Common myeloid progenitor, CD34-positive (primary cell): ENCODE data around the gene ARID4B.

Source experiments
- CTCF ChIA-PET: fragments of 350-600 bp; sonication (Branson Sonifier 250); formaldehyde crosslinking; loops from one replicate; lab custom pipeline; 2021; ENCODE audit warnings: antibody characterized with exemption; lab: Charles Lee
- POLR2A ChIA-PET: fragments of 350-600 bp; sonication (Branson Sonifier 250); formaldehyde crosslinking; loops from one replicate; lab custom pipeline; 2021; ENCODE audit warnings: antibody characterized with exemption; lab: Charles Lee
- DNase-seq, 3 donors: peaks; one replicate each; pipeline versions ENCODE4 v3.0.0 to v3.0.0-alpha.2; 2013
- H3K27ac ChIP-seq, 2 experiments: 1 replicate in 1 of 2; 2 replicates in 1 of 2; pipeline ENCODE4 v1.7.0; 2013; ENCODE audit warnings: inconsistent platforms in 2 of 2, low read length in 2 of 2, mild to moderate bottlenecking in 2 of 2, low read depth in 1 of 2, moderate library complexity in 1 of 2; ENCODE audit not compliant: severe bottlenecking in 2 of 2, insufficient read depth in 1 of 2, poor library complexity in 1 of 2
- H3K27me3 ChIP-seq, 5 experiments: replicated peaks in 2 of 5; 1 replicate in 3 of 5; 2 replicates in 2 of 5; pipeline versions ENCODE4 v1.6.1 to v1.7.0; 2013; ENCODE audit warnings: low read length in 4 of 5, mild to moderate bottlenecking in 2 of 5, moderate library complexity in 2 of 5, inconsistent platforms in 1 of 5; ENCODE audit not compliant: insufficient read depth in 5 of 5, control insufficient read depth in 4 of 5
- H3K36me3 ChIP-seq, 4 experiments: 1 replicate in 2 of 4; 2 replicates in 2 of 4; pipeline versions ENCODE4 v1.6.1 to v1.7.0; 2013; ENCODE audit warnings: low read length in 3 of 4, control low read depth in 1 of 4, mild to moderate bottlenecking in 1 of 4; ENCODE audit not compliant: control insufficient read depth in 4 of 4, insufficient read depth in 4 of 4
- H3K4me1 ChIP-seq, 4 experiments: 1 replicate in 3 of 4; 2 replicates in 1 of 4; pipeline versions ENCODE4 v1.6.1 to v1.7.1; 2013; ENCODE audit warnings: low read length in 3 of 4, mild to moderate bottlenecking in 3 of 4, control low read depth in 1 of 4, inconsistent platforms in 1 of 4, moderate library complexity in 1 of 4; ENCODE audit not compliant: control insufficient read depth in 4 of 4, insufficient read depth in 4 of 4; ENCODE audit errors: control extremely low read depth in 1 of 4
- H3K4me3 ChIP-seq, 7 experiments: 1 replicate in 4 of 7; 2 replicates in 3 of 7; pipeline versions ENCODE4 v1.5.1 to v1.7.0; 2013; ENCODE audit warnings: mild to moderate bottlenecking in 7 of 7, low read length in 6 of 7, moderate library complexity in 6 of 7, inconsistent platforms in 2 of 7, low read depth in 2 of 7, control low read depth in 1 of 7; ENCODE audit not compliant: insufficient read depth in 4 of 7, control insufficient read depth in 1 of 7; ENCODE audit errors: extremely low read depth in 1 of 7
- H3K9me3 ChIP-seq, 5 experiments: 1 replicate in 4 of 5; 2 replicates in 1 of 5; pipeline versions ENCODE4 v1.6.1 to v1.7.1; 2013; ENCODE audit warnings: low read length in 4 of 5, mild to moderate bottlenecking in 2 of 5, inconsistent platforms in 1 of 5, low read depth in 1 of 5, moderate library complexity in 1 of 5; ENCODE audit not compliant: control insufficient read depth in 4 of 5, insufficient read depth in 2 of 5; ENCODE audit errors: control extremely low read depth in 1 of 5
- WGBS: methylation state at CpG from one replicate; pipeline ENCODE4 v1.1.5; 2013; ENCODE audit not compliant: insufficient coverage; 5-methylcytosine and 5-hydroxymethylcytosine counted together

The ARID4B gene

DNA sequence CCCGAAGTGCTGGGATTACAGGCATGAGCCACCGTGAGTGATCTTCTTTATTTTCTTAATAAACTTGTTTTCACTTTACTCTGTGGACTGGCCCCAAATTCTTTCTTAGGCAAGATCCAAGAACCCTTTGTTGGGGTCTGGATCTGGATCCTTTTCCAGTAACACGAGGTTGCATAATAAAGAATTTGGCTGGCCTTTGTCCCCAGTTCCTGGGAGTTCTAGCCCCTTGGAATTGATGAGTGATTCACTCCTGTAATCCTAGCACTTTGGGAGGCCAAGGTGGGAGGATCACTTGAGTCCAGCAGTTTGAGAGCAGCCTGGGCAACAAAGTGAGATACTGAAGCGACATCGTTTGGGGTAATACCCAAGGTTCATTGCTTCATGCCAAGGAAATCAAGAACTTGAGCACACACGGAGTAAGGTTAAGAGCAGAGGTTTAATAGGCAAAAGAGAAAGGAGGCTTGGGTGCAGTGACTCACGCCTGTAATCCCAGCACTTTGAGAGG, 197.2 kb downstream of the ARID4B start:
- no peak overlapping the region for H3K27ac ChIP-seq
- no peak overlapping the region for H3K4me3 ChIP-seq
- WGBS, result 90% methylated on average over 6 of the region's 7 CpGs
- no peak for DNase-seq
- peaks cover 9 to 34% (median 25%) of the 10 kb centered on the region in 4 experiments for H3K36me3 ChIP-seq
- H3K9me3 ChIP-seq, result no peaks in the 10 kb centered on the region
- H3K27me3 ChIP-seq, result no peaks in the 10 kb centered on the region
- ChIA-PET POLR2A (no interaction called here), CTCF (no interaction called here)
- peaks cover 11 to 20% (median 19%) of the 10 kb centered on the region in 4 experiments for H3K4me1 ChIP-seq

DNA sequence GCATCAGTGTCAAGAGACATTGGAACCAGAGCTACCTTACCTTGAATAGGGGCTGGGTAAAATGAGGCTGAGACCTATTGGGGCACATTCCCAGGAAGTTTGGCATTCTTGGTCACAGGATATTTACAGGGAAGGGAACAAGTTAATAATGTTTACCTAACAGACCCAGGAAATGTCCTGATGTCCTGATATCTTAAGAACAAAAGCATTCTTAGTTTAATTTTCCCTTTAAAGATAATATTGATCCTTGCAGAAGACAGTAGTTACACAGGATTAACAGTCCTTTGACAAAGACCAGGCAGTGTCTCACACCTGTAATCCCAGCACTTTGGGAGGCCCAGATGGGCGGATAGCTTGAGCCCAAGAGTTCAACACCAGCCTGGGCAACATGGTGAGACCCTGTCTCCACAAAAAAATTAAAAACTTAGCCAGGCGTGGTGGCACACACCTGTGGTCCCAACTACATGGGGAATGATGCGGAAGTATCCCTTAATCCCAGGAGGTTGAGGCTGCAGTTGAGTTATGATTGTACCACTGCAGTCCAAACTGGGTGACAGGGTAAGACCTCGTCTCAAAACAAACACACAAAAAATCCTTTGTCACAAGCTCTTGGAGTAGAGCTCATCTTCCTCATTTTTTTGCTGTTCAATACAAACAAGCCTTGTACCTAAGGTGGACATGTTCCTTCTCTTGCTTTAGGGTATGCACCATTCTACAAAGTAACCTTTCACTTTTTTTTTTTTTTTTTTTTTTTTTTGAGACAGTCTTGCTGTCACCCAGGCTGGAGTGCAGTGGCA, 198.0 kb downstream of the ARID4B start:
- Histone ChIP-seq H3K36me3 (peaks cover 4 to 28% (median 19%) of the 10 kb centered on the region in 4 experiments), H3K27ac (no peak overlapping the region), H3K27me3 (no peaks in the 10 kb centered on the region), H3K9me3 (no peaks in the 10 kb centered on the region), H3K4me1 (peaks cover 11 to 20% (median 19%) of the 10 kb centered on the region in 4 experiments), H3K4me3 (no peak overlapping the region)
- DNase-seq, result no peak
- ChIA-PET CTCF (interaction anchor here (0.9 kb wide), 1 partner anchor 26 kb away, joined by 3 read pairs; no protein-coding TSS in a partner anchor), POLR2A (no interaction called here)
- WGBS, result 100% methylated on average over 4 of the region's 4 CpGs

DNA sequence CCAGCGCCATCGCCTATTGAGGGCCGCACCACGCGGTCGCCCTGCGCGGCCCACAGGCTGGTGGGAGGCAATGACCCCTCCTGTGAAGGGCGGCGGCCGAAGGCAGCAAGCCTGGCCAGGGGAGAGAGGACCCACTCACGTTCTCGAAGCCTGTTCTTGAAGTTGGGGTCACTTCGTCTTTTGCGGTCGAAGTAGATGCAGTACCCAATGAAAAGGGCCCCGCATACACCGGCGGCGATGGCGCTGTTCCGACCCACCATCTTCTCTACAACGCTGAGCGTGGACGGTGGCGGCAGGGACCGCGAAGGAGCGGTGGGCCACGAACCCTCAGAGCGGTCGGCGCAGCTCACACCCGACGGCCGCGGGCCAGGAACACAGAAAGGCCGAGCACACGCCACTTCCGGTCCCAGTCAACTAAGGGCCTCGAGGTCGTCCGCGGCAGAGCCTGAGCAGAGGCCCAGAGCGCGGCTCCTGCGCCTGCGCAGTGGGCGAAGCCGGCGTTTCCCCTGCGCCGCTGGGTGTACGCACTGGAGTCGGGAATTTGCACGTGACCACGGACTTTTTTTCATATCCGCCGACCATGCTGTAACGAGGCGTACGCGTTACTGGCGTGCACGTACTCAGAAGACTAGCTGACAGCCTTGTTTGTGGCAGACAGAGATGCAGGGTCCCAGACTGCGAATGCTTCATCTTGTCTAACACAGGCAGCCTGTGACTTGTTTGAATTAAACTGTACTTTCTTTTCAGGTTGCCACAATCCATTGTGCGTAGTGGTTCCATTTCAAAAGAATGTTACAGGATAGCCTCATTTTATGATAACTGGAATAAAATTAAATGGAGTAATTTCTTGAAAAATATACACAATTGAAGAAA, 199.3 kb downstream of the ARID4B start, which contains the start of gene TOMM20:
Gene TOMM20, minus strand, starts transcription at position 382 of the 873 bp plus-strand sequence. Its CDS starts 122 bp downstream, at position 260.
- POLR2A ChIA-PET, result no interaction called here
- peak within 1 kb of the TSS; percentile 90 to 97 for H3K27ac ChIP-seq
- WGBS, result 0% methylated on average over 62 of the region's 67 CpGs

DNA sequence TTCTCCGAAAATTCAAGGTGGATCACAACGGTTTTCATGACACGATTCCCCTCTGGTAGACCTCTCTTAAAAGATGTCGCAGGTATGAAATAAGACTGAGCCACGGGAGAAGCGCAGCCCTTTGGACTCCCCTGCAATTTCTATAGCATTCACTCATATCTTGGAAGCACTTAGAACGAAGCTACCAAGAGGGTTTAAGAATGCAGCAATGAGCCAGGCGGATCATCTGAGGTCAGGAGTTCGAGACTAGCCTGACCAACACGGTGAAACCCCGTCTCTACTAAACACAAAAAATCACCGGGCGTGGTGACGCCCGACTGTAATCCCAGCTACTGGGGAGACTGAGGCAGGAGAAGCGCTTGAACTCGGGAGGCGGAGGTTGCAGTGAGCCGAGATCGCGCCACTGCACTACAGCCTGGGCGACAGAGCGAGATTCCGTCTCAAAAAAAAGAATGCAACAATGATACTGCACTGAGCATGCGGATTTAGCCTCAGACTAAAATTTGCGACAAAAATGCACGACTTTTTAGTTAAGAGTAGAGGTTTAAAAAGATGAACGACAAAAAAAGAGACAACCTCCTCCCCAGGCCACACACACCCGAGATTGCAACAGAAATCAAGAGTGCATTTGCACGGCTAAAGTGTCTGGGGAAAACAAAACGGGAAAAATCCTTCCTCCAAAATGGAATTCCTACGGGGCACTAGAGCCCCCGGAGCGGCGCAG, 200.1 kb downstream of the ARID4B start:
- WGBS, result 4% methylated on average over 30 of the region's 35 CpGs
- peak overlapping the region; percentile 90 to 97 for H3K27ac ChIP-seq
- POLR2A ChIA-PET, result interaction anchor here (1.1 kb wide), 1 partner anchor 22 kb away, joined by 3 read pairs; no protein-coding TSS in a partner anchor
- peak; percentile 12 to 46 (median 38) for DNase-seq
- H3K4me1 ChIP-seq, result peaks cover 11 to 22% (median 19%) of the 10 kb centered on the region in 4 experiments
- H3K27me3 ChIP-seq, result no peaks in the 10 kb centered on the region
- CTCF ChIA-PET, result interaction anchor here (1.0 kb wide), 2 partner anchors 32 to 640 kb away, joined by 3 to 4 read pairs; no protein-coding TSS in a partner anchor
- peak overlapping the region; percentile 64 to 98 (median 92) for H3K4me3 ChIP-seq
- peaks cover 6 to 29% (median 13%) of the 10 kb centered on the region in 4 experiments for H3K36me3 ChIP-seq
- no peaks in the 10 kb centered on the region for H3K9me3 ChIP-seq

More for the DNA sequence above, 199.3 kb downstream of the ARID4B start, which contains the start of gene TOMM20:
- CTCF ChIA-PET, result interaction anchor here (0.8 to 0.9 kb wide), 2 partner anchors 28 to 35 kb away, joined by 3 read pairs; no protein-coding TSS in a partner anchor
- Histone ChIP-seq H3K4me1 (peaks cover 11 to 20% (median 19%) of the 10 kb centered on the region in 4 experiments), H3K4me3 (peak within 1 kb of the TSS; percentile 64 to 98 (median 92)), H3K36me3 (peaks cover 3 to 28% (median 14%) of the 10 kb centered on the region in 4 experiments), H3K9me3 (no peaks in the 10 kb centered on the region), H3K27me3 (no peaks in the 10 kb centered on the region)
- DNase-seq, result peak; percentile 98 to 99 (median 99)

- POLR2A ChIA-PET, result interaction anchor here (1.1 kb wide), 1 partner anchor 22 kb away, joined by 3 read pairs; no protein-coding TSS in a partner anchor
- H3K36me3 ChIP-seq, result peaks cover 3 to 31% (median 14%) of the 10 kb centered on the region in 4 experiments
- H3K9me3 ChIP-seq, result no peaks in the 10 kb centered on the region
- 10% methylated on average over 2 of the region's 4 CpGs for WGBS
- peak overlapping the region in 6 of 7 experiments; percentile 85 to 98 (median 92) for H3K4me3 ChIP-seq
- no peak for DNase-seq
- CTCF ChIA-PET, result interaction anchor here (0.9 to 3.6 kb wide), 4 partner anchors 11 to 640 kb away, joined by 3 to 9 read pairs (median 4); no protein-coding TSS in a partner anchor
- no peaks in the 10 kb centered on the region for H3K27me3 ChIP-seq
- peak overlapping the region; percentile 90 to 97 for H3K27ac ChIP-seq
- H3K4me1 ChIP-seq, result peaks cover 11 to 22% (median 19%) of the 10 kb centered on the region in 4 experiments
Measured at GRCh38 chr1:235127203-235127602, 200.8 kb downstream of the ARID4B start.

GRCh38 chr1:235124665-235125064, 203.3 kb downstream of the ARID4B start:
- WGBS, result no CpG with 5 or more reads among the region's 1 CpG
- H3K4me1 ChIP-seq, result peaks cover 11 to 22% (median 19%) of the 10 kb centered on the region in 4 experiments
- POLR2A ChIA-PET, result interaction anchor here (0.7 kb wide), 1 partner anchor 625 kb away, joined by 3 read pairs; no protein-coding TSS in a partner anchor
- no peaks in the 10 kb centered on the region for H3K9me3 ChIP-seq
- H3K36me3 ChIP-seq, result peaks cover 6 to 46% (median 17%) of the 10 kb centered on the region in 4 experiments
- no peak overlapping the region for H3K4me3 ChIP-seq
- DNase-seq, result no peak
- CTCF ChIA-PET, result interaction anchor here (1.1 to 3.6 kb wide), 2 partner anchors 20 to 638 kb away, joined by 3 to 9 read pairs; no protein-coding TSS in a partner anchor
- H3K27me3 ChIP-seq, result no peaks in the 10 kb centered on the region
- H3K27ac ChIP-seq, result no peak overlapping the region
